GM12892 (cell line): ENCODE results near the gene CADPS.

Experiments
- POLR2A ChIP-seq: IDR thresholded peaks from 2 replicates; pipeline ENCODE4 v1.6.1; 2011; ENCODE audit warnings: low read depth, low read length, control low read depth
- POLR2AphosphoS5 ChIP-seq: IDR thresholded peaks from 2 replicates; pipeline ENCODE4 v1.6.1; 2011; ENCODE audit warnings: low read depth, low read length, control low read depth
- TAF1 ChIP-seq: IDR thresholded peaks from 2 replicates; pipeline ENCODE4 v1.6.1; 2011; ENCODE audit warnings: low read depth, mild to moderate bottlenecking, control low read depth, low read length, borderline replicate concordance

GRCh38 chr3:62777130-62777529, 98.1 kb downstream of the CADPS start:
- no peak for TF ChIP-seq POLR2A
- TF ChIP-seq POLR2AphosphoS5 = no peak
- TF ChIP-seq TAF1 = no peak
